ENCODE data around the gene SIRPB1. TPM values are rescaled to one million over a fixed set of nuclear protein-coding genes. Genes with fewer than 3 reads are reported as not detected.
"Not testable (repeated sequence)": the region's sequence is repeated elsewhere in the genome, so short reads cannot be mapped to it uniquely, and the experiment has no call there.

The SIRPB1 gene
- total RNA-seq, 2 donors from 2014 or later: 0.91 to 1.6 TPM

DNA sequence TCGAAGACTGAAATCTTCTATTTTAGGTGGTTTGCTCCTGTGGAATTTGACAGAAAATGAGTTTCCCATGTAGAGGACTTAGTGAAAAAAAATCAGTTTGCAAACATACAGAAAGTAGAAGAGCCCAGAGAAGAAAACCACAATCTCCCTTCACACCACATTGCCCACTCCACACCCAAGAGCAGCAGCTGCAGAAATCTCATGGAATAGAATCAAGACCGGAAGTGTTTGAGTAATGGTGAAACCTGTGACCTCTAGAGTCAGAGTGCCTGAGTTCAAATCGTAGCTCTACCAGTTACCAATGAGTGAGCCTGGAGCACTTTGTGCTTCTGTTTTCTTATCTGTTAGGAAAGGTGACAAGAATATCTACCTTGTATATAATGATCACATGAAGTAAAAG, 33.2 kb upstream of the SIRPB1 start:
- H3K36me3 Mint-ChIP-seq (ENCODE audit: insufficient read depth in 2 of 2): peaks cover 17 to 26% of the 10 kb centered on the region in 2 donors
- peaks cover 4 to 5% of the 10 kb centered on the region in 2 donors for H3K9me3 Mint-ChIP-seq
- DNase-seq (no peak), ATAC-seq (replicated peaks in 1 of 2) (peak; percentile 17 to 29)
- peak overlapping the region; percentile 73 for H3K27ac Mint-ChIP-seq
- no peaks in the 10 kb centered on the region for H3K27me3 Mint-ChIP-seq (ENCODE audit: low read depth)
- H3K4me1 Mint-ChIP-seq (ENCODE audit: low read depth): peaks cover 84% of the 10 kb centered on the region
- H3K4me3 Mint-ChIP-seq: peak overlapping the region; percentile 63 to 86

- Mint-ChIP-seq H3K9me3 (peaks cover 4 to 5% of the 10 kb centered on the region in 2 donors), H3K36me3 (ENCODE audit: insufficient read depth in 2 of 2) (peaks cover 17 to 26% of the 10 kb centered on the region in 2 donors), H3K4me3 (peak overlapping the region in 1 of 2 donors; percentile 52), H3K27me3 (ENCODE audit: low read depth) (no peaks in the 10 kb centered on the region), H3K4me1 (ENCODE audit: low read depth) (peaks cover 84% of the 10 kb centered on the region), H3K27ac (peak overlapping the region; percentile 51)
- ATAC-seq (replicated peaks in 1 of 2) (no peak), DNase-seq (no peak)
Observed at GRCh38 chr20:1652104-1652503, 32.3 kb upstream of the SIRPB1 start.

- Mint-ChIP-seq H3K36me3 (ENCODE audit: insufficient read depth in 2 of 2) (peaks cover 15 to 26% of the 10 kb centered on the region in 2 donors), H3K4me3 (peak overlapping the region in 1 of 2 donors; percentile 52), H3K4me1 (ENCODE audit: low read depth) (peaks cover 84% of the 10 kb centered on the region), H3K27me3 (ENCODE audit: low read depth) (no peaks in the 10 kb centered on the region), H3K27ac (peak overlapping the region; percentile 51), H3K9me3 (peaks cover 4 to 5% of the 10 kb centered on the region in 2 donors)
- DNase-seq (no peak), ATAC-seq (replicated peaks in 1 of 2) (no peak)
Observed at GRCh38 chr20:1651268-1652058, 31.7 kb upstream of the SIRPB1 start.

DNA sequence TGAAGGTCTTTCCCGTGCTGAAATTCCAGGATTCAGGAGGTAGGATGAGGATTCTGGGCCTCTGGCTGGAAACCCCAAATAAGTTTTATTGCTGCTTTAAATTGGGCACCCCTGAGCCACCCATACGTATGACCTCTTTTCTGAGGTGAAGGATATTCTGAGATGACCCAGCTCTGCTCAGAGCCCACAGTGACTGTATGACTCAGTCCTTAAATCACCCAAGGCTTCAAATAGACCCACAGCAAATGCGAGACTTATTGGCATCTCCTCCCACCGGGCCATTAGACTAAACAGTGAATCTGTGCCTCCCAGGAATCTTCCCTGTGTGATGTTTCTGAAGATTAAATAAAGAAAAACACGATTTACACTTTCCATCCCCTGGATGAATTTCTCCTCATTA, 28.3 kb upstream of the SIRPB1 start:
- DNase-seq (peak in 1 of 2 donors; percentile 34), ATAC-seq (replicated peaks in 1 of 2) (peak; percentile 82 to 83)
- H3K4me3 Mint-ChIP-seq: peak overlapping the region in 1 of 2 donors; percentile 21
- H3K36me3 Mint-ChIP-seq (ENCODE audit: insufficient read depth in 2 of 2): peaks cover 5 to 8% of the 10 kb centered on the region in 2 donors
- no peak overlapping the region for H3K27ac Mint-ChIP-seq
- H3K27me3 Mint-ChIP-seq (ENCODE audit: low read depth): no peaks in the 10 kb centered on the region
- peaks cover 0 to 2% of the 10 kb centered on the region in 2 donors for H3K9me3 Mint-ChIP-seq
- H3K4me1 Mint-ChIP-seq (ENCODE audit: low read depth): peaks cover 63% of the 10 kb centered on the region

DNA sequence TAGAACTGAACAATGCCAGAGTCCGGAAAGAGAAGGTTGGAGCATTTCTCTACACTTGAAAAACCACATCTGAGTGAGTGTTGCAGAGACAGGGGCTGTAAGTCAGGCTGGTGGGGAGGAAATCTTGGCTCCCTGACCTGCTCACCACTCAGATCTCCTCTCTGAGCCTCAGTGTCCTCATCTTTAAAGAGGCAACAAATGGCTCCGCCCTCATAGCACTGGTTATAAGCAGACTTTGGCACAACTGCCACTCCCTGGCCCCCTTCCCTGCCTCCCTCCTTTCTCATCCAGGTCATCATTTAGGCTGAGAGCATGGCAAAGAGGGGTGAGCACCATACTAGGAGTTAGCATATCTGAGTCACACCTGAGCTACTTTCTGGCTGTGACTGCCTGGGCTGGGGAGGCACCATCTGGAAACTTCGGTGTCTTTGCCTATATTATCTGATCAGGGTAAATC, 27.2 kb upstream of the SIRPB1 start:
- H3K27ac Mint-ChIP-seq: peak overlapping the region; percentile 2
- peak; percentile 70 to 80 for ATAC-seq (replicated peaks in 1 of 2)
- H3K4me1 Mint-ChIP-seq (ENCODE audit: low read depth): peaks cover 54% of the 10 kb centered on the region
- H3K9me3 Mint-ChIP-seq: no peaks in the 10 kb centered on the region
- DNase-seq: no peak
- peaks cover 2 to 3% of the 10 kb centered on the region in 2 donors for H3K36me3 Mint-ChIP-seq (ENCODE audit: insufficient read depth in 2 of 2)
- H3K4me3 Mint-ChIP-seq: peak overlapping the region; percentile 21 to 45
- no peaks in the 10 kb centered on the region for H3K27me3 Mint-ChIP-seq (ENCODE audit: low read depth)

DNA sequence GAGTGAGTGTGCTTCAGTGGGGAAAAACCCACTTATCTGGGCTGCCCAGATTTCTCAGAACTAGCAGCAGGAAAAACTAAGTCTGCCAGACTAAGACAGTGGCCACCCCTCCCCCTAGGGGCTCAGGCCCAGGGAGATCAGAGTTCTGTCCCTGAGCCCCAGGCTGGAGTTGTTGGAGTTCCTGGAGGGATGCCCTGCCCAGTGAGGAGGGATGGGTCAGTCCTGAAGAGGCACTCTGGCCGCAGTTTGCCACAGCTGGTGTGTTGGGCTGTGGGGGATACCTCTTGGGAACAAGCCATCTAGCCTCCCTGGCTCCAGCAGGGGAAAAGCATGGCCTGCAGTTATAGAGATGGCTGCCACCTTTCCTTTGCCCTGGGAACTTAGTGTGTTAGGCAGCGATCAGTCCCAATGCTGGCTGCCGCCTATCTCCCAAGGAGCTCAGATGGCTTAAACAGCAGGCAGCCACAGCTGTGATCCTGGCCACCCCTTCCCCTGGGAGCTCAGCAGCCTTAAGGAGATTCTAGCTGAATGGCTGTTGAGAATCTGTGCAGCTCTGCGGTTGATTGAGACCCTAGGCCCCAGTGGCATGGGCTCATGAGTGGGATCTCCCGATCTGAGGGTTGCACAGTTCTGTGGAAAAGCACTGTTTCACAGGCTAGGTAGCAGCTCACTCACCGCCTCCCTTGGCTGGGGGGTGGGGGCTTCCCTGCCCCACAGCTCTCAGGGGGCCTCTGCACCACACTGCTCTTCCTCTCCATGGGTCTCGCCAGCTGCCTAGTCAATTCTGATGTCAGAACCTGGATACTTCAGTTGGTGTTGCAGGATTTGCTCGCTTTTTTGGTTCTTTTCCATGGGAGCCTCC, 24.5 kb upstream of the SIRPB1 start:
- no peak for ATAC-seq (replicated peaks in 1 of 2)
- Mint-ChIP-seq H3K36me3 (ENCODE audit: insufficient read depth in 2 of 2) (peaks cover 9 to 15% of the 10 kb centered on the region in 2 donors), H3K27me3 (ENCODE audit: low read depth) (no peaks in the 10 kb centered on the region), H3K4me1 (ENCODE audit: low read depth) (peaks cover 37% of the 10 kb centered on the region), H3K27ac (no peak overlapping the region), H3K9me3 (peaks cover 5% of the 10 kb centered on the region in 2 donors), H3K4me3 (no peak overlapping the region)
- DNase-seq: no peak

DNA sequence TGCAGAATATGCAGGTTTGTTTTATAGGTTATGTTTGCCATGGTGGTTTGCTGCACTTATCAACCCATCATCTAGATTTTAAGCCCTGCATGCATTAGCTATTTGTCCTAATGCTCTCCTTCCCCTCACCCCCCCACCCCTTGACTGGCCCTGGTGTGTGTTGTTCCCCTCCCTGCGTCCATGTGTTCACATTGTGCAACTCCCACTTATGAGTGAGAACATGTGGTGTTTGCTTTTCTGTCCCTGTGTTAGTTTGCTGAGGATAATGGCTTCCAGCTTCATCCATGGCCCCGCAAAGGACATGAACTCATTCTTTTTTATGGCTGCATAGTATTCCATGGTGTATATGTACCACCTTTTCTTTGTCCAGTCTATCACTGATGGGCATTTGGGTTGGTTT, 18.8 kb upstream of the SIRPB1 start:
- H3K27me3 Mint-ChIP-seq (ENCODE audit: low read depth); H3K4me3 Mint-ChIP-seq; H3K9me3 Mint-ChIP-seq; ATAC-seq (replicated peaks in 1 of 2); DNase-seq; H3K27ac Mint-ChIP-seq: not testable (repeated sequence)
- Mint-ChIP-seq H3K4me1 (ENCODE audit: low read depth) (peaks cover 29% of the 10 kb centered on the region), H3K36me3 (ENCODE audit: insufficient read depth in 2 of 2) (peaks cover 17 to 30% of the 10 kb centered on the region in 2 donors)

GRCh38 chr20:1637755-1638154, 17.9 kb upstream of the SIRPB1 start:
- ATAC-seq (replicated peaks in 1 of 2) (no peak), DNase-seq (no peak)
- peaks cover 15 to 32% of the 10 kb centered on the region in 2 donors for H3K36me3 Mint-ChIP-seq (ENCODE audit: insufficient read depth in 2 of 2)
- no peak overlapping the region for H3K27ac Mint-ChIP-seq
- H3K4me1 Mint-ChIP-seq (ENCODE audit: low read depth): peaks cover 38% of the 10 kb centered on the region
- peaks cover 5% of the 10 kb centered on the region in 2 donors for H3K9me3 Mint-ChIP-seq
- H3K27me3 Mint-ChIP-seq (ENCODE audit: low read depth): no peaks in the 10 kb centered on the region
- no peak overlapping the region for H3K4me3 Mint-ChIP-seq

DNA sequence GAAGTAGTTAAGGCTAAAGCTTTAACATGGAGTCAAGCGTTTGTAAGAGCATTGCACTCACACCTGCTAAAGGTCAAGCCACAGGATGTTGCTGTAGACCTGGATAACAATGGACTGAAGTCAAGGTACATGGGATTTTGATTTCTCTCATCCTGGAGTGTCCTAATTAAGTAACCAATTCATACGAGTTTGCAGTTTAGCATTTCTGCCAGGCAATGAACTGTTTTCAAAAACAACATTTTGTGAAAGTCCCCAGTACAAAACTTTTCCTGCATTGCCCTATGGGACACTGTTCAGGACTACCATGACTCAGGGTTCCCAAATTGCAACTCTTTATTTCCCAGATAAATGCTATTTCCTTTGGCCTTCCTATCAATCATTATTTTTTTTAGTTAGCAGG, 17.4 kb upstream of the SIRPB1 start:
- Mint-ChIP-seq H3K4me3 (no peak overlapping the region), H3K36me3 (ENCODE audit: insufficient read depth in 2 of 2) (peaks cover 15 to 35% of the 10 kb centered on the region in 2 donors), H3K4me1 (ENCODE audit: low read depth) (peaks cover 43% of the 10 kb centered on the region), H3K9me3 (peaks cover 5% of the 10 kb centered on the region in 2 donors), H3K27ac (no peak overlapping the region), H3K27me3 (ENCODE audit: low read depth) (no peaks in the 10 kb centered on the region)
- ATAC-seq (replicated peaks in 1 of 2) (no peak), DNase-seq (no peak)

- H3K27ac Mint-ChIP-seq: no peak overlapping the region
- no peaks in the 10 kb centered on the region for H3K27me3 Mint-ChIP-seq (ENCODE audit: low read depth)
Observed at GRCh38 chr20:1636621-1637020, 16.8 kb upstream of the SIRPB1 start.

GRCh38 chr20:1635291-1635979, 15.6 kb upstream of the SIRPB1 start:
- H3K4me3 Mint-ChIP-seq: no peak overlapping the region
- DNase-seq (no peak), ATAC-seq (replicated peaks in 1 of 2) (no peak)
- peaks cover 60% of the 10 kb centered on the region for H3K4me1 Mint-ChIP-seq (ENCODE audit: low read depth)
- no peaks in the 10 kb centered on the region for H3K27me3 Mint-ChIP-seq (ENCODE audit: low read depth)
- peaks cover 4 to 5% of the 10 kb centered on the region in 2 donors for H3K9me3 Mint-ChIP-seq
- H3K27ac Mint-ChIP-seq: no peak overlapping the region
- H3K36me3 Mint-ChIP-seq (ENCODE audit: insufficient read depth in 2 of 2): peaks cover 14 to 32% of the 10 kb centered on the region in 2 donors

More at GRCh38 chr20:1636621-1637020, 16.8 kb upstream of the SIRPB1 start:
- Mint-ChIP-seq H3K4me3 (no peak overlapping the region), H3K9me3 (peaks cover 5% of the 10 kb centered on the region in 2 donors), H3K36me3 (ENCODE audit: insufficient read depth in 2 of 2) (peaks cover 15 to 35% of the 10 kb centered on the region in 2 donors), H3K4me1 (ENCODE audit: low read depth) (peaks cover 49% of the 10 kb centered on the region)
- ATAC-seq (replicated peaks in 1 of 2) (no peak), DNase-seq (no peak)

DNA sequence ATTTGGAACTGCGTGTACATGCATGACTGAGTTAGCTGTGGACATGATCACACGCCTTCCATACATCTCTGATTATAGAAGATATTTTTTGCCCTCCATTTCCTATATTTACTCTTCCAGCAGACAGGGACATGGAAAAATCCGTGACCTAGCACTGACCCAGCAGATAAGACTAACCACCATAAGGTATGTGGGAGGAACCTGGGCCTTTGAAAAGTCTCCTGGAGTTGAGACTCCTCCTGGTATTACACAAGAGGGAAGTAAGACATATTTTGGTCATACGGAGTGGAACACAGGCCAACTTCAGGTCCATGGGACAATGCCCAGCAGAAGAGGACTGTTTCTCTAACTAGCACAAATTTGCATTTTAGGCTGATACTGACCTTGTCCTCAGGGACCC, 13.7 kb upstream of the SIRPB1 start:
- no peak overlapping the region for H3K4me3 Mint-ChIP-seq
- no peak for DNase-seq
- H3K27ac Mint-ChIP-seq: no peak overlapping the region
- H3K27me3 Mint-ChIP-seq (ENCODE audit: low read depth): no peaks in the 10 kb centered on the region
- peaks cover 70% of the 10 kb centered on the region for H3K4me1 Mint-ChIP-seq (ENCODE audit: low read depth)
- H3K9me3 Mint-ChIP-seq: no peaks in the 10 kb centered on the region
- H3K36me3 Mint-ChIP-seq (ENCODE audit: insufficient read depth in 2 of 2): peaks cover 8 to 37% of the 10 kb centered on the region in 2 donors
- ATAC-seq (replicated peaks in 1 of 2): no peak

All from activated T-cell treated with anti-CD3 and anti-CD28 coated beads, Interleukin-2, amount 50 U/mL, for 72 hours (primary cell).